Prostate gland (tissue), 2 donors: Measurements from ENCODE around the gene LSMEM2. TPM values are rescaled to one million over a fixed set of nuclear protein-coding genes. Genes with fewer than 3 reads are reported as not detected.

Experiments
- DNase-seq: peaks from one replicate; pipeline ENCODE4 v3.0.0-alpha.2; 2019; ENCODE audit warnings: low spot score
- H3K27ac ChIP-seq, 2 donors: fragments of 200-600 bp; sonication (generic); 2 replicates each; pipeline ENCODE4 v1.5.1; 2017 to 2019
- H3K27me3 ChIP-seq: fragments of 200-600 bp; sonication (generic); replicated peaks from 2 replicates; pipeline ENCODE4 v1.5.1; 2019; ENCODE audit not compliant: insufficient read depth
- H3K36me3 ChIP-seq, 2 donors: fragments of 200-600 bp; sonication (generic); 1 replicate in 1 of 2; 2 replicates in 1 of 2; pipeline versions ENCODE4 v1.5.1 to v1.8.1; 2017 to 2019
- H3K4me1 ChIP-seq: fragments of 200-600 bp; sonication (generic); replicated peaks from 2 replicates; pipeline ENCODE4 v1.5.1; 2019
- H3K4me3 ChIP-seq, 2 donors: fragments of 200-600 bp; sonication (generic); 2 replicates each; pipeline ENCODE4 v1.5.1; 2017 to 2019
- H3K9me3 ChIP-seq: fragments of 200-600 bp; sonication (generic); 2 replicates; pipeline ENCODE4 v1.5.1; 2017
- POLR2A ChIP-seq: fragments of 450-650 bp; IDR thresholded peaks from one replicate; pipeline ENCODE4 v1.6.1; 2016; ENCODE audit warnings: antibody characterized with exemption, mild to moderate bottlenecking
- POLR2AphosphoS5 ChIP-seq: sonication (generic); formaldehyde crosslinking; IDR thresholded peaks from one replicate; pipeline ENCODE4 v1.6.1; 2017; ENCODE audit warnings: antibody characterized with exemption
- WGBS: methylation state at CpG from one replicate; pipeline ENCODE4 v1.1.5; 2018; 5-methylcytosine and 5-hydroxymethylcytosine counted together
- intact Hi-C: fragments of 100-400 bp; cut with DNase I; formaldehyde crosslinking; loops from one replicate; pipeline ENCODE4 v1.14.2; 2022
- total RNA-seq, 2 donors: library from RNA; depleted of rRNA; stranded (reverse); fragments of >200 nt; gene quantifications; one replicate each; pipeline ENCODE4 v1.1.0, GENCODE V29; 2016
- TF ChIP-seq, protein P1 (sequence below), 4 experiments: fragments of 200-600 bp in 2 of 4; fragments of 450-650 bp in 2 of 4; sonication (generic) in 2 of 4; IDR thresholded peaks; 1 replicate in 3 of 4; 2 replicates in 1 of 4; pipeline ENCODE4 v1.5.1; 2016 to 2019; ENCODE audit warnings: antibody characterized with exemption in 4 of 4, mild to moderate bottlenecking in 2 of 4, moderate library complexity in 2 of 4

The LSMEM2 gene
- total RNA-seq, 2 donors from 2014 or later = not detected

DNA sequence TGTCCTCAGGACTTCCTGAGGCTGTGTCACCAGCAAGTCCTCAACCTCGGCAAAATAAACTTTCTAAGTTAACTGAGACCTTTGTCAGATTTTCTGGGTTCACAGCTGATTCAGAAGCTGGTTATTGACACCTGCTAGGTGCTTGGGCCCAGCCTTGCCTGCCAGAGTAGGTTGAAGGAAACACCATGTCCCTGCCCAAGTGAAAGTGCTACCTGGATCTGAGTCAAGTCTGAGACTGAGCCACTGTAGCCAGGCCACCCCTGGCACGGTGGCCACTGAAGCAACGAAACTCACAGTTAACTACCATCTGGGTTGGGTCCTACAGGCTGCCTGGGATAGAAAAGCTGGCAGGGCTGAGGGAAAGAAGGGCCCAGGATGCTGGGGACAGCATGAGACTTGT is 35.5 kb downstream of the LSMEM2 start:
- Histone ChIP-seq H3K27me3 (no peaks in the 10 kb centered on the region), H3K9me3 (no peaks in the 10 kb centered on the region), H3K27ac (peak overlapping the region in 1 of 2 donors; percentile 18), H3K4me3 (no peak overlapping the region), H3K4me1 (peaks cover 19% of the 10 kb centered on the region), H3K36me3 (no peaks in the 10 kb centered on the region)
- DNase-seq = no peak
- intact Hi-C loops = no loop called here
- TF ChIP-seq, protein P1, sequence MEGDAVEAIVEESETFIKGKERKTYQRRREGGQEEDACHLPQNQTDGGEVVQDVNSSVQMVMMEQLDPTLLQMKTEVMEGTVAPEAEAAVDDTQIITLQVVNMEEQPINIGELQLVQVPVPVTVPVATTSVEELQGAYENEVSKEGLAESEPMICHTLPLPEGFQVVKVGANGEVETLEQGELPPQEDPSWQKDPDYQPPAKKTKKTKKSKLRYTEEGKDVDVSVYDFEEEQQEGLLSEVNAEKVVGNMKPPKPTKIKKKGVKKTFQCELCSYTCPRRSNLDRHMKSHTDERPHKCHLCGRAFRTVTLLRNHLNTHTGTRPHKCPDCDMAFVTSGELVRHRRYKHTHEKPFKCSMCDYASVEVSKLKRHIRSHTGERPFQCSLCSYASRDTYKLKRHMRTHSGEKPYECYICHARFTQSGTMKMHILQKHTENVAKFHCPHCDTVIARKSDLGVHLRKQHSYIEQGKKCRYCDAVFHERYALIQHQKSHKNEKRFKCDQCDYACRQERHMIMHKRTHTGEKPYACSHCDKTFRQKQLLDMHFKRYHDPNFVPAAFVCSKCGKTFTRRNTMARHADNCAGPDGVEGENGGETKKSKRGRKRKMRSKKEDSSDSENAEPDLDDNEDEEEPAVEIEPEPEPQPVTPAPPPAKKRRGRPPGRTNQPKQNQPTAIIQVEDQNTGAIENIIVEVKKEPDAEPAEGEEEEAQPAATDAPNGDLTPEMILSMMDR (IDR thresholded peaks at IDR 0.05) = no peak
- TF ChIP-seq POLR2AphosphoS5 = no peak
- TF ChIP-seq POLR2A = no peak
- 72% methylated on average over 3 of the region's 3 CpGs for WGBS

DNA sequence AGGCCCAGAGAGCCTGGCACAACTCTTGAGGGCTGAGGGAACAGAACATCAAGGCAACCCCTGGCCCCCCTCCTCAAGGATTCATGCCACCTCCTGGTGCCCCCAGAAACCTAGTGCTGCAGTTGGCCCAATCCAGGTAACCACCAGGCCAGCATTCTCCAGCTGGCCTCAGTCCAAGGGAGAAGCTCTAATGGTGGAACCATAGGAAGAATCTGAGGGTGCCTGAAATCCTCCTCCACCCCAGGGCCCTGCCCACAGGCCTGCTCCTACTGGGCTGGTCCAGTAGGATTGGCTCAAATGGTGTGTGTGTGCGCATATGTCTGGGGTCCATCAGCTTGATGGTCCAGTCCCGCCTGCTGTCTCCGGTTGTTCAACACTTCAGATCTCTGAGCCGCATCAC is 35.9 kb downstream of the LSMEM2 start:
- Histone ChIP-seq H3K4me1 (peaks cover 19% of the 10 kb centered on the region), H3K27ac (peak overlapping the region in 1 of 2 donors; percentile 18)
- 100% methylated on average over 4 of the region's 4 CpGs for WGBS

GRCh38 chr3:50316657-50317242 is 37.9 kb downstream of the LSMEM2 start:
- Histone ChIP-seq H3K4me1 (peaks cover 27% of the 10 kb centered on the region), H3K27ac (peak overlapping the region; percentile 90 to 91), H3K4me3 (no peak overlapping the region), H3K9me3 (no peaks in the 10 kb centered on the region), H3K36me3 (no peaks in the 10 kb centered on the region), H3K27me3 (no peaks in the 10 kb centered on the region)
- TF ChIP-seq POLR2A (peak; percentile 86), POLR2AphosphoS5 (peak; percentile 92)
- TF ChIP-seq, protein P1 (IDR thresholded peaks at IDR 0.05) = no peak
- peak; percentile 92 for DNase-seq
- intact Hi-C loops = no loop called here
- 16% methylated on average over 9 of the region's 9 CpGs for WGBS

More for the DNA sequence above, 35.9 kb downstream of the LSMEM2 start:
- Histone ChIP-seq H3K4me3 (no peak overlapping the region), H3K36me3 (no peaks in the 10 kb centered on the region), H3K9me3 (no peaks in the 10 kb centered on the region), H3K27me3 (no peaks in the 10 kb centered on the region)
- TF ChIP-seq POLR2AphosphoS5 (no peak), POLR2A (no peak)
- TF ChIP-seq, protein P1 (IDR thresholded peaks at IDR 0.05) = no peak
- no peak for DNase-seq
- intact Hi-C loops = no loop called here

GRCh38 chr3:50317300-50317699 is 38.4 kb downstream of the LSMEM2 start:
- DNase-seq = no peak
- Histone ChIP-seq H3K27ac (peak overlapping the region; percentile 90 to 91), H3K4me1 (peaks cover 27% of the 10 kb centered on the region), H3K4me3 (no peak overlapping the region), H3K36me3 (no peaks in the 10 kb centered on the region), H3K27me3 (no peaks in the 10 kb centered on the region), H3K9me3 (no peaks in the 10 kb centered on the region)
- WGBS = 34% methylated on average over 6 of the region's 6 CpGs
- TF ChIP-seq POLR2A (no peak), POLR2AphosphoS5 (no peak)
- intact Hi-C loops = no loop called here

DNA sequence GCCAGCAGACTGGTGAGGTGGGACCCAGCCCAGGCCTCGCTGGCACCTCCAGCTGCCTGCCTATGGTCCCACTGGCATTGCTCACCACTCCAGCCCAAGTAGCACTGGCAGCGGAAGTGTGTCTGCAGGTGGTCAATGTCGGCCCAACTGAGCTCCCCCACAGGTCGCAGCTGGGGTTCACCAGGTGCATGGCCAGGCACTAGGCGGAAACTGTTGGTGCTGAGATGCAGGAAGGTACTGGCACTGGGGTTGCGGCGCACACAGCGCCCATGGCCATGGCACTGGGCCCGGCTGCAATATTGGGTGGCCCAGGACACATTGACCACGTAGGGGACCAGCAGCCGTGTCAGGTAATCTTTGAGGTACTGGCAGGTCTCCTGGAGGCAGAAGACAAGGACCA is 39.3 kb downstream of the LSMEM2 start:
- H3K9me3 ChIP-seq = no peaks in the 10 kb centered on the region
- intact Hi-C loops = no loop called here
- H3K4me1 ChIP-seq = peaks cover 27% of the 10 kb centered on the region
- WGBS = 84% methylated on average over 9 of the region's 11 CpGs
- no peak for DNase-seq
- H3K27me3 ChIP-seq = no peaks in the 10 kb centered on the region
- H3K4me3 ChIP-seq = no peak overlapping the region
- TF ChIP-seq POLR2AphosphoS5 = no peak
- TF ChIP-seq, protein P1 (IDR thresholded peaks at IDR 0.05) = no peak
- no peak for TF ChIP-seq POLR2A
- peak overlapping the region; percentile 90 to 91 for H3K27ac ChIP-seq
- H3K36me3 ChIP-seq = no peaks in the 10 kb centered on the region
